B cell (primary cell): Measurements from ENCODE around the gene FOXP3. TPM values are rescaled to one million over a fixed set of nuclear protein-coding genes. Genes with fewer than 3 reads are reported as not detected.
A peak's percentile ranks its signal among the peaks of the same experiment; 100 is the strongest.

Source experiments
- ATAC-seq: fragments of 200-7000 bp; cut with Tn5 transposase; one replicate; pipeline ENCODE4 v1.10.0; 2021; ENCODE audit warnings: low read depth, mild to moderate bottlenecking, moderate number of reproducible peaks, moderate library complexity
- CTCF ChIA-PET: fragments of 350-600 bp; sonication (Branson Sonifier 250); formaldehyde crosslinking; loops from one replicate; lab custom pipeline; 2021; ENCODE audit warnings: antibody characterized with exemption, inconsistent platforms; lab: Charles Lee
- POLR2A ChIA-PET: fragments of 350-600 bp; sonication (Branson Sonifier 250); formaldehyde crosslinking; loops from one replicate; lab custom pipeline; 2021; ENCODE audit warnings: antibody characterized with exemption; lab: Charles Lee
- DNase-seq: peaks from one replicate; pipeline ENCODE4 v3.0.0; 2013
- H2AFZ ChIP-seq: 2 replicates; pipeline ENCODE4 v1.6.1; 2012; ENCODE audit warnings: mild to moderate bottlenecking, low read depth, low read length; ENCODE audit not compliant: insufficient read depth, poor library complexity, severe bottlenecking
- H3K27ac ChIP-seq, 2 donors: 1 replicate in 1 of 2; 2 replicates in 1 of 2; pipeline ENCODE4 v1.5.1; 2012 to 2013; ENCODE audit warnings: low read length in 2 of 2, mild to moderate bottlenecking in 2 of 2, moderate library complexity in 1 of 2
- H3K27me3 ChIP-seq, 4 experiments: fragments of 200-600 bp in 1 of 4; sonication (generic) in 1 of 4; replicated peaks in 1 of 4; 1 replicate in 2 of 4; 2 replicates in 2 of 4; pipeline versions ENCODE4 v1.6.1 to v1.7.0; 2013 to 2016; ENCODE audit warnings: low read length in 3 of 4, mild to moderate bottlenecking in 2 of 4, mixed read lengths in 1 of 4, moderate library complexity in 1 of 4; ENCODE audit not compliant: insufficient read depth in 4 of 4, control insufficient read depth in 3 of 4; ENCODE audit errors: control extremely low read depth in 1 of 4
- H3K36me3 ChIP-seq, 2 experiments: replicated peaks in 1 of 2; 1 replicate in 1 of 2; 2 replicates in 1 of 2; pipeline versions ENCODE4 v1.6.1 to v1.7.1; 2013; ENCODE audit warnings: low read length in 1 of 2; ENCODE audit not compliant: insufficient read depth in 2 of 2, control insufficient read depth in 1 of 2; ENCODE audit errors: control extremely low read depth in 1 of 2, extremely low read depth in 1 of 2
- H3K4me1 ChIP-seq, 2 donors: fragments of 200-600 bp in 1 of 2; sonication (generic) in 1 of 2; 1 replicate in 1 of 2; 2 replicates in 1 of 2; pipeline versions ENCODE4 v1.5.1 to v1.6.1; 2013 to 2017; ENCODE audit warnings: low read length in 2 of 2; ENCODE audit not compliant: control insufficient read depth in 2 of 2, insufficient read depth in 2 of 2
- H3K4me2 ChIP-seq: replicated peaks from 2 replicates; pipeline ENCODE3; 2012; ENCODE audit warnings: mild to moderate bottlenecking, low read depth, low read length; ENCODE audit not compliant: poor library complexity, severe bottlenecking
- H3K4me3 ChIP-seq, 5 experiments: fragments of 200-600 bp in 1 of 5; sonication (generic) in 1 of 5; 1 replicate in 3 of 5; 2 replicates in 2 of 5; pipeline versions ENCODE4 v1.5.1 to v1.7.0; 2011 to 2016; ENCODE audit warnings: low read length in 4 of 5, mild to moderate bottlenecking in 4 of 5, low read depth in 2 of 5, control low read depth in 1 of 5, moderate library complexity in 1 of 5; ENCODE audit not compliant: insufficient read depth in 1 of 5; ENCODE audit errors: control extremely low read depth in 1 of 5, extremely low read depth in 1 of 5
- H3K79me2 ChIP-seq: fragments of 200-600 bp; sonication (generic); one replicate; pipeline ENCODE4 v1.6.0; 2016; ENCODE audit warnings: low read length; ENCODE audit not compliant: control insufficient read depth, insufficient read depth
- H3K9ac ChIP-seq: fragments of 200-600 bp; sonication (generic); 2 replicates; pipeline ENCODE4 v1.6.1; 2017; ENCODE audit warnings: mild to moderate bottlenecking, low read length, moderate library complexity
- H3K9me3 ChIP-seq, 3 donors: one replicate each; pipeline versions ENCODE4 v1.6.1 to v1.7.1; 2013; ENCODE audit warnings: low read length in 2 of 3; ENCODE audit not compliant: control insufficient read depth in 2 of 3, insufficient read depth in 1 of 3; ENCODE audit errors: control extremely low read depth in 1 of 3
- H4K20me1 ChIP-seq: 2 replicates; pipeline ENCODE4 v1.6.0; 2012; ENCODE audit warnings: mild to moderate bottlenecking, low read length; ENCODE audit not compliant: insufficient read depth, control insufficient read depth, poor library complexity, severe bottlenecking
- H3K27ac Mint-ChIP-seq: one replicate; pipeline ENCODE4 v1.8.0; 2021; ENCODE audit warnings: mixed read lengths
- H3K27me3 Mint-ChIP-seq: one replicate; pipeline ENCODE4 v1.8.0; 2021; ENCODE audit warnings: mixed read lengths
- H3K4me1 Mint-ChIP-seq: one replicate; pipeline ENCODE4 v1.8.0; 2021; ENCODE audit warnings: mixed read lengths
- H3K4me3 Mint-ChIP-seq: one replicate; pipeline ENCODE4 v1.8.0; 2021; ENCODE audit warnings: mixed read lengths
- H3K9me3 Mint-ChIP-seq: one replicate; pipeline ENCODE4 v1.8.0; 2022; ENCODE audit warnings: mixed read lengths; ENCODE audit not compliant: insufficient read depth
- EZH2 ChIP-seq: IDR thresholded peaks from 2 replicates; pipeline ENCODE4 v1.6.1; 2012; ENCODE audit warnings: borderline replicate concordance, low read depth, mild to moderate bottlenecking, moderate library complexity, low read length; ENCODE audit not compliant: insufficient read depth, poor library complexity, severe bottlenecking
- WGBS: methylation state at CpG from one replicate; pipeline ENCODE4 v1.1.5; 2013; ENCODE audit warnings: missing lambda C conversion rate; ENCODE audit not compliant: insufficient coverage; 5-methylcytosine and 5-hydroxymethylcytosine counted together
- intact Hi-C: fragments of 100-400 bp; cut with micrococcal nuclease; formaldehyde crosslinking; loops from one replicate; pipeline ENCODE4 v1.10.0; 2022
- polyA plus RNA-seq: library from polyadenylated mRNA; depleted of rRNA; stranded (reverse); fragments of >200 nt; gene quantifications from 2 replicates; pipeline ENCODE4 v1.2.3, GENCODE V29; 2012
- total RNA-seq, 2 donors: library from RNA; stranded (reverse); fragments of 120-200 nt in 1 of 2; gene quantifications; 1 replicate in 1 of 2; 2 replicates in 1 of 2; pipeline versions ENCODE4 v1.2.3 to v1.2.4, GENCODE V29; 2013 to 2022
- TF ChIP-seq, protein P1 (sequence below): fragments of 200-600 bp; IDR thresholded peaks from one replicate; pipeline ENCODE4 v1.8.0; 2022; ENCODE audit warnings: antibody characterized with exemption, mild to moderate bottlenecking

Gene FOXP3
- total and polyA plus RNA-seq, 2 donors (not counting 1 experiment from before 2014, with no cell fraction given), result 0.03 TPM; not detected in 1

- ChIA-PET CTCF (no interaction called here), POLR2A (no interaction called here)
- Mint-ChIP-seq H3K4me3 (no peak overlapping the region), H3K4me1 (peaks cover 14% of the 10 kb centered on the region), H3K27ac (no peak overlapping the region), H3K9me3 (no peaks in the 10 kb centered on the region), H3K27me3 (peaks cover 5% of the 10 kb centered on the region)
- Histone ChIP-seq H3K36me3 (no peaks in the 10 kb centered on the region), H3K27me3 (no peaks in the 10 kb centered on the region), H3K4me3 (no peak overlapping the region), H3K9me3 (no peaks in the 10 kb centered on the region), H2AFZ (no peak overlapping the region), H3K9ac (no peak overlapping the region), H3K4me1 (peaks cover 6 to 19% of the 10 kb centered on the region in 2 donors), H3K79me2 (no peaks in the 10 kb centered on the region), H3K27ac (no peak overlapping the region), H3K4me2 (no peak overlapping the region), H4K20me1 (no peaks in the 10 kb centered on the region)
- intact Hi-C loops, result no loop called here
- DNase-seq (no peak), ATAC-seq (no peak)
- WGBS, result 97% methylated on average over 4 of the region's 5 CpGs
- TF ChIP-seq, protein P1, sequence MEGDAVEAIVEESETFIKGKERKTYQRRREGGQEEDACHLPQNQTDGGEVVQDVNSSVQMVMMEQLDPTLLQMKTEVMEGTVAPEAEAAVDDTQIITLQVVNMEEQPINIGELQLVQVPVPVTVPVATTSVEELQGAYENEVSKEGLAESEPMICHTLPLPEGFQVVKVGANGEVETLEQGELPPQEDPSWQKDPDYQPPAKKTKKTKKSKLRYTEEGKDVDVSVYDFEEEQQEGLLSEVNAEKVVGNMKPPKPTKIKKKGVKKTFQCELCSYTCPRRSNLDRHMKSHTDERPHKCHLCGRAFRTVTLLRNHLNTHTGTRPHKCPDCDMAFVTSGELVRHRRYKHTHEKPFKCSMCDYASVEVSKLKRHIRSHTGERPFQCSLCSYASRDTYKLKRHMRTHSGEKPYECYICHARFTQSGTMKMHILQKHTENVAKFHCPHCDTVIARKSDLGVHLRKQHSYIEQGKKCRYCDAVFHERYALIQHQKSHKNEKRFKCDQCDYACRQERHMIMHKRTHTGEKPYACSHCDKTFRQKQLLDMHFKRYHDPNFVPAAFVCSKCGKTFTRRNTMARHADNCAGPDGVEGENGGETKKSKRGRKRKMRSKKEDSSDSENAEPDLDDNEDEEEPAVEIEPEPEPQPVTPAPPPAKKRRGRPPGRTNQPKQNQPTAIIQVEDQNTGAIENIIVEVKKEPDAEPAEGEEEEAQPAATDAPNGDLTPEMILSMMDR, result no peak
- no peak for TF ChIP-seq EZH2
These were observed 5.8 kb downstream of the FOXP3 start for GRCh38 chrX:49258749-49259124.

GRCh38 chrX:49257846-49258748, 6.4 kb downstream of the FOXP3 start:
- Histone ChIP-seq H3K79me2 (no peaks in the 10 kb centered on the region), H3K9ac (no peak overlapping the region), H3K36me3 (no peaks in the 10 kb centered on the region), H3K27ac (no peak overlapping the region), H3K4me3 (no peak overlapping the region), H3K27me3 (no peaks in the 10 kb centered on the region), H2AFZ (no peak overlapping the region), H4K20me1 (no peaks in the 10 kb centered on the region), H3K4me1 (peaks cover 10 to 23% of the 10 kb centered on the region in 2 donors), H3K4me2 (peak overlapping the region; percentile 35), H3K9me3 (no peaks in the 10 kb centered on the region)
- DNase-seq (no peak), ATAC-seq (no peak)
- TF ChIP-seq, protein P1, result no peak
- TF ChIP-seq EZH2, result no peak
- no peaks in the 10 kb centered on the region for H3K9me3 Mint-ChIP-seq
- intact Hi-C loops, result no loop called here
- peaks cover 16% of the 10 kb centered on the region for H3K4me1 Mint-ChIP-seq
- ChIA-PET CTCF (no interaction called here), POLR2A (no interaction called here)
- H3K27ac Mint-ChIP-seq, result no peak overlapping the region
- H3K27me3 Mint-ChIP-seq, result peaks cover 5% of the 10 kb centered on the region
- no peak overlapping the region for H3K4me3 Mint-ChIP-seq
- WGBS, result 66% methylated on average over 14 of the region's 20 CpGs
